GM12878 (cell line): ENCODE data around the gene TBC1D5. TPM values are rescaled to one million over a fixed set of nuclear protein-coding genes. Genes with fewer than 3 reads are reported as not detected.

Experiments
- ATAC-seq: fragments of 200-7000 bp; cut with Tn5 transposase; 3 replicates; pipeline ENCODE4 v1.9.1; 2020; ENCODE audit warnings: mild to moderate bottlenecking, moderate library complexity
- BruUV-seq: library from RNA; stranded (reverse); fragments of 400-500 nt; replicated peaks from 2 replicates; lab custom pipeline; 2021; lab: Mats Ljungman, UMichigan
- CTCF ChIA-PET: fragments of 300-600 bp; sonication (Branson Sonifier 250); formaldehyde crosslinking; extraction: SDS; loops from one replicate; lab custom pipeline; 2021; ENCODE audit warnings: inconsistent platforms; lab: Yijun Ruan, JAX
- POLR2A ChIA-PET: fragments of 350-600 bp; formaldehyde crosslinking; extraction: SDS; loops from one replicate; lab custom pipeline; 2021; ENCODE audit warnings: inconsistent platforms; lab: Charles Lee
- RAD21 ChIA-PET: fragments of 300-600 bp; sonication (Branson Sonifier 250); formaldehyde crosslinking; loops from one replicate; lab custom pipeline; 2023; ENCODE audit warnings: antibody characterized with exemption; ENCODE audit not compliant: unreplicated experiment; lab: Charles Lee
- SMC1A ChIA-PET: fragments of 300-600 bp; sonication (Branson Sonifier 250); formaldehyde crosslinking; loops from one replicate; lab custom pipeline; 2023; ENCODE audit not compliant: unreplicated experiment, uncharacterized antibody; lab: Charles Lee
- DNase-seq: peaks from one replicate; pipeline ENCODE4 v3.0.0-alpha.2; 2011; ENCODE audit warnings: low read depth, low spot score
- FAIRE-seq: peaks from 3 replicates; lab custom pipeline; 2011; peaks lifted over from hg19 to GRCh38; lab: Jason Lieb, UNC
- H2AFZ ChIP-seq: 2 replicates; pipeline ENCODE4 v1.6.0; 2011; ENCODE audit warnings: low read depth, low read length, control low read depth; ENCODE audit not compliant: control insufficient read depth
- H3K27ac ChIP-seq: 2 replicates; pipeline ENCODE4 v1.5.1; 2011; ENCODE audit warnings: control low read depth; ENCODE audit not compliant: control insufficient read depth, insufficient read depth
- H3K27me3 ChIP-seq, 2 experiments: replicated peaks in 1 of 2; 2 replicates each; pipeline versions ENCODE4 v1.6.0 to v1.6.1; 2011; ENCODE audit warnings: low read length in 1 of 2; ENCODE audit not compliant: control insufficient read depth in 2 of 2, insufficient read depth in 2 of 2
- H3K36me3 ChIP-seq, 2 experiments: 2 replicates each; pipeline ENCODE4 v1.5.1; 2011; ENCODE audit warnings: low read length in 1 of 2; ENCODE audit not compliant: control insufficient read depth in 2 of 2, insufficient read depth in 2 of 2
- H3K4me1 ChIP-seq: 2 replicates; pipeline ENCODE4 v1.6.1; 2011; ENCODE audit warnings: mild to moderate bottlenecking, low read length, moderate library complexity, mixed read lengths; ENCODE audit not compliant: control insufficient read depth, insufficient read depth
- H3K4me2 ChIP-seq: 2 replicates; pipeline ENCODE4 v1.6.0; 2011; ENCODE audit warnings: control low read depth; ENCODE audit not compliant: control insufficient read depth, insufficient read depth
- H3K4me3 ChIP-seq: fragments of 200-600 bp; sonication (generic); 2 replicates; pipeline ENCODE4 v1.5.1; 2016
- H3K79me2 ChIP-seq: 2 replicates; pipeline ENCODE4 v1.6.0; 2011; ENCODE audit warnings: low read length; ENCODE audit not compliant: control insufficient read depth, insufficient read depth
- H3K9ac ChIP-seq: 2 replicates; pipeline ENCODE4 v1.8.0; 2011; ENCODE audit warnings: low read length, control low read depth, mixed read lengths; ENCODE audit not compliant: control insufficient read depth, insufficient read depth
- H3K9me3 ChIP-seq: replicated peaks from 3 replicates; pipeline ENCODE4 v1.5.1; 2011; ENCODE audit warnings: mild to moderate bottlenecking, low read length; ENCODE audit not compliant: control insufficient read depth, insufficient read depth
- H4K20me1 ChIP-seq: 2 replicates; pipeline ENCODE4 v1.6.0; 2011; ENCODE audit not compliant: control insufficient read depth, insufficient read depth
- CREM ChIP-seq: IDR thresholded peaks from 2 replicates; pipeline ENCODE4 v1.6.1; 2014; ENCODE audit warnings: antibody characterized with exemption, low read depth
- GABPA ChIP-seq: IDR thresholded peaks from 2 replicates; pipeline ENCODE4 v1.6.1; 2014; ENCODE audit warnings: antibody characterized with exemption, low read depth, mild to moderate bottlenecking, inconsistent platforms
- NKRF ChIP-seq: fragments of 450-650 bp; conservative IDR thresholded peaks from 2 replicates; pipeline ENCODE4 v1.6.1; 2017; ENCODE audit warnings: mild to moderate bottlenecking, moderate library complexity
- PAX5 ChIP-seq: IDR thresholded peaks from 2 replicates; pipeline ENCODE4 v1.6.1; 2011; ENCODE audit warnings: low read depth, low read length, borderline replicate concordance
- PKNOX1 ChIP-seq: fragments of 450-650 bp; IDR thresholded peaks from 2 replicates; pipeline ENCODE4 v1.6.1; 2016; ENCODE audit warnings: mild to moderate bottlenecking
- PRDM15 ChIP-seq: fragments of 450-650 bp; formaldehyde crosslinking; IDR thresholded peaks from 2 replicates; pipeline ENCODE4 v1.4.0; 2020; ENCODE audit warnings: mild to moderate bottlenecking, moderate library complexity
- SMAD1 ChIP-seq: fragments of 450-650 bp; IDR thresholded peaks from 2 replicates; pipeline ENCODE4 v1.6.1; 2018; ENCODE audit warnings: mild to moderate bottlenecking, low read depth; ENCODE audit not compliant: partially characterized antibody
- SUZ12 ChIP-seq: fragments of 200-600 bp; sonication (generic); IDR thresholded peaks from one replicate; pipeline ENCODE4 v1.6.1; 2018; ENCODE audit warnings: antibody characterized with exemption, mild to moderate bottlenecking; ENCODE audit not compliant: unreplicated experiment
- WGBS: methylation state at CpG from one replicate; pipeline ENCODE4 v1.1.6; 2016; ENCODE audit warnings: low lambda C conversion rate; ENCODE audit not compliant: insufficient replicate concordance, insufficient coverage; ENCODE audit errors: missing lambda C conversion rate; 5-methylcytosine and 5-hydroxymethylcytosine counted together
- in situ Hi-C: fragments of 300-500 bp; cut with MboI; formaldehyde crosslinking; loops from 9 replicates; pipeline ENCODE4 v1.14.3; 2018; ENCODE audit warnings: mixed read lengths
- intact Hi-C: fragments of 100-400 bp; cut with micrococcal nuclease; formaldehyde crosslinking; loops from one replicate; pipeline ENCODE4 v1.14.2; 2022; ENCODE audit not compliant: unreplicated experiment
- polyA plus RNA-seq, 11 experiments: library from polyadenylated mRNA; depleted of rRNA in 4 of 11; unstranded in 6 of 11; stranded (reverse) in 5 of 11; fragments of >200 nt; fragmentation: Nextera tagmentation in 4 of 11; fragmentation: Illumina TruSeq in 1 of 11; extraction: Ambion mirVana in 4 of 11; extraction: Trizol in 1 of 11; gene quantifications; 1 replicate in 1 of 11; 2 replicates in 10 of 11; pipeline versions ENCODE4 v1.2.1 to v1.2.3, GENCODE V29; 2011 to 2016; ENCODE audit warnings: inconsistent platforms in 2 of 11, missing spikeins in 2 of 11, low read depth in 1 of 11
- total RNA-seq, 4 experiments: library from RNA; depleted of rRNA in 3 of 4; stranded (reverse); fragments of >200 nt in 3 of 4; fragmentation: Illumina TruSeq in 1 of 4; extraction: Trizol in 1 of 4; gene quantifications; 2 replicates each; pipeline versions ENCODE4 v1.2.1 to v1.2.3, GENCODE V29; 2013 to 2021

Gene TBC1D5
- total and polyA plus RNA-seq, 10 of the 15 experiments (the other 5 are each of a cell fraction or from before 2014, with no cell fraction given) = 5.5 to 61.0 (median 43.8) TPM

GRCh38 chr3:17430582-17430981 is 311.8 kb downstream of the TBC1D5 start:
- WGBS = 98% methylated on average over 3 of the region's 3 CpGs

More at GRCh38 chr3:17430582-17430981, 311.8 kb downstream of the TBC1D5 start:
- Histone ChIP-seq H3K4me2 (no peak overlapping the region), H3K9me3 (peaks cover 2% of the 10 kb centered on the region; the same call in 2 of the 3 replicates), H3K4me3 (no peak overlapping the region), H3K9ac (no peak overlapping the region), H3K27ac (no peak overlapping the region)
- ATAC-seq (no peak), DNase-seq (no peak)
- BruUV-seq = no TSS peak
- intact Hi-C loops (loop anchor here (5.0 kb wide), 1 partner anchor 312 kb away; the partner anchor contains the start of gene TBC1D5), in situ Hi-C loops (loop anchor here (5.0 kb wide), 1 partner anchor 407 kb away; no protein-coding TSS in a partner anchor)
- POLR2A ChIA-PET = no interaction called here
- no peak for TF ChIP-seq PKNOX1
- no peak for TF ChIP-seq PAX5
- TF ChIP-seq PRDM15 (CRISPR knock-in tag) = no peak
- no peak for TF ChIP-seq SUZ12
- no peak for TF ChIP-seq SMAD1
- TF ChIP-seq CREM = no peak
- no peak for TF ChIP-seq GABPA
- no peak for TF ChIP-seq NKRF
- TF ChIP-seq, all 136 proteins: peak for 0
- H4K20me1 ChIP-seq = no peaks in the 10 kb centered on the region
- no peaks in the 10 kb centered on the region for H3K4me1 ChIP-seq
- no peaks in the 10 kb centered on the region for H3K27me3 ChIP-seq
- RAD21 ChIA-PET = interaction anchor here (0.8 to 5.9 kb wide), 3 partner anchors 30 to 411 kb away, joined by 3 to 61 read pairs (median 6); no protein-coding TSS in a partner anchor
- FAIRE-seq = no peak
- no peaks in the 10 kb centered on the region for H3K79me2 ChIP-seq
- SMC1A ChIA-PET = interaction anchor here (0.9 to 4.1 kb wide), 6 partner anchors 148 to 411 kb away, joined by 4 to 58 read pairs (median 4); no protein-coding TSS in a partner anchor
- CTCF ChIA-PET = interaction anchor here (0.5 to 5.9 kb wide), 12 partner anchors 12 to 411 kb away, joined by 3 to 67 read pairs (median 4); no protein-coding TSS in a partner anchor
- H3K36me3 ChIP-seq = no peaks in the 10 kb centered on the region
- H2AFZ ChIP-seq = no peak overlapping the region
